Omental fat pad (tissue), 4 donors: Measurements from ENCODE around the gene ASB1. TPM values are rescaled to one million over a fixed set of nuclear protein-coding genes. Genes with fewer than 3 reads are reported as not detected.

Experiments
- ATAC-seq: fragments of 150-250 bp; one replicate; pipeline ENCODE4 v1.9.1; 2016; ENCODE audit warnings: mild to moderate bottlenecking, moderate library complexity; ENCODE audit not compliant: low FRiP score
- DNase-seq: peaks from one replicate; pipeline ENCODE4 v3.0.0-alpha.2; 2019; ENCODE audit warnings: low spot score
- CTCF ChIP-seq, 3 donors: fragments of 450-650 bp; IDR thresholded peaks; one replicate each; pipeline ENCODE4 v1.5.1; 2016 to 2017; ENCODE audit warnings: antibody characterized with exemption in 3 of 3, mild to moderate bottlenecking in 3 of 3, moderate library complexity in 2 of 3
- total RNA-seq, 4 donors: library from RNA; depleted of rRNA; stranded (reverse); fragments of >200 nt; gene quantifications; one replicate each; pipeline ENCODE4 v1.1.0, GENCODE V29; 2016

The ASB1 gene
- total RNA-seq, 4 donors from 2014 or later: 12.9 to 23.4 (median 14.4) TPM

- no peak for DNase-seq
- TF ChIP-seq CTCF (IDR thresholded peaks at IDR 0.05): no peak
- no peak for ATAC-seq
Observed at GRCh38 chr2:238487134-238487533, 60.4 kb downstream of the ASB1 start.

- DNase-seq (no peak), ATAC-seq (no peak)
- no peak for TF ChIP-seq CTCF (IDR thresholded peaks at IDR 0.05)
Observed at GRCh38 chr2:238487652-238488346, 61.1 kb downstream of the ASB1 start.

- no peak for ATAC-seq
- DNase-seq: no peak
- no peak for TF ChIP-seq CTCF (IDR thresholded peaks at IDR 0.05)
Observed at GRCh38 chr2:238488347-238488826, 61.7 kb downstream of the ASB1 start.

- TF ChIP-seq CTCF (IDR thresholded peaks at IDR 0.05): no peak
- ATAC-seq (no peak), DNase-seq (no peak)
Observed at GRCh38 chr2:238489431-238489830, 62.7 kb downstream of the ASB1 start.

GRCh38 chr2:238489896-238490295 is 63.2 kb downstream of the ASB1 start:
- TF ChIP-seq CTCF (IDR thresholded peaks at IDR 0.05): no peak
- DNase-seq (no peak), ATAC-seq (no peak)

- ATAC-seq: no peak
- no peak for TF ChIP-seq CTCF (IDR thresholded peaks at IDR 0.05)
Observed at GRCh38 chr2:238492840-238493239, 66.1 kb downstream of the ASB1 start.

GRCh38 chr2:238493411-238493810 is 66.7 kb downstream of the ASB1 start:
- DNase-seq (no peak), ATAC-seq (no peak)
- no peak for TF ChIP-seq CTCF (IDR thresholded peaks at IDR 0.05)

More at GRCh38 chr2:238492840-238493239, 66.1 kb downstream of the ASB1 start:
- no peak for DNase-seq
